ENCODE results near the gene COMMD2.

GRCh38 chr3:149752051-149752787 lies at the start of gene COMMD2:
- TF ChIP-seq, protein P1, sequence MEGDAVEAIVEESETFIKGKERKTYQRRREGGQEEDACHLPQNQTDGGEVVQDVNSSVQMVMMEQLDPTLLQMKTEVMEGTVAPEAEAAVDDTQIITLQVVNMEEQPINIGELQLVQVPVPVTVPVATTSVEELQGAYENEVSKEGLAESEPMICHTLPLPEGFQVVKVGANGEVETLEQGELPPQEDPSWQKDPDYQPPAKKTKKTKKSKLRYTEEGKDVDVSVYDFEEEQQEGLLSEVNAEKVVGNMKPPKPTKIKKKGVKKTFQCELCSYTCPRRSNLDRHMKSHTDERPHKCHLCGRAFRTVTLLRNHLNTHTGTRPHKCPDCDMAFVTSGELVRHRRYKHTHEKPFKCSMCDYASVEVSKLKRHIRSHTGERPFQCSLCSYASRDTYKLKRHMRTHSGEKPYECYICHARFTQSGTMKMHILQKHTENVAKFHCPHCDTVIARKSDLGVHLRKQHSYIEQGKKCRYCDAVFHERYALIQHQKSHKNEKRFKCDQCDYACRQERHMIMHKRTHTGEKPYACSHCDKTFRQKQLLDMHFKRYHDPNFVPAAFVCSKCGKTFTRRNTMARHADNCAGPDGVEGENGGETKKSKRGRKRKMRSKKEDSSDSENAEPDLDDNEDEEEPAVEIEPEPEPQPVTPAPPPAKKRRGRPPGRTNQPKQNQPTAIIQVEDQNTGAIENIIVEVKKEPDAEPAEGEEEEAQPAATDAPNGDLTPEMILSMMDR (IDR thresholded peaks at IDR 0.05) = no peak
- TF ChIP-seq ZNF423 (CRISPR knock-in tag; IDR thresholded peaks at IDR 0.05) (peak; percentile 83), ZNF416 (CRISPR knock-in tag; IDR thresholded peaks at IDR 0.05) (no peak), NFE2L1 (CRISPR knock-in tag; IDR thresholded peaks at IDR 0.05) (peak; percentile 34; the same call in 1 of the 2 replicates), ZNF121 (CRISPR knock-in tag; IDR thresholded peaks at IDR 0.05) (no peak), CREB1 (CRISPR knock-in tag; IDR thresholded peaks at IDR 0.05) (no peak), NFYB (CRISPR knock-in tag; conservative IDR thresholded peaks at IDR 0.05; ENCODE audit: low read depth) (no peak), CREM (CRISPR knock-in tag; IDR thresholded peaks at IDR 0.05) (peak; percentile 73)
- TF ChIP-seq, protein P2, sequence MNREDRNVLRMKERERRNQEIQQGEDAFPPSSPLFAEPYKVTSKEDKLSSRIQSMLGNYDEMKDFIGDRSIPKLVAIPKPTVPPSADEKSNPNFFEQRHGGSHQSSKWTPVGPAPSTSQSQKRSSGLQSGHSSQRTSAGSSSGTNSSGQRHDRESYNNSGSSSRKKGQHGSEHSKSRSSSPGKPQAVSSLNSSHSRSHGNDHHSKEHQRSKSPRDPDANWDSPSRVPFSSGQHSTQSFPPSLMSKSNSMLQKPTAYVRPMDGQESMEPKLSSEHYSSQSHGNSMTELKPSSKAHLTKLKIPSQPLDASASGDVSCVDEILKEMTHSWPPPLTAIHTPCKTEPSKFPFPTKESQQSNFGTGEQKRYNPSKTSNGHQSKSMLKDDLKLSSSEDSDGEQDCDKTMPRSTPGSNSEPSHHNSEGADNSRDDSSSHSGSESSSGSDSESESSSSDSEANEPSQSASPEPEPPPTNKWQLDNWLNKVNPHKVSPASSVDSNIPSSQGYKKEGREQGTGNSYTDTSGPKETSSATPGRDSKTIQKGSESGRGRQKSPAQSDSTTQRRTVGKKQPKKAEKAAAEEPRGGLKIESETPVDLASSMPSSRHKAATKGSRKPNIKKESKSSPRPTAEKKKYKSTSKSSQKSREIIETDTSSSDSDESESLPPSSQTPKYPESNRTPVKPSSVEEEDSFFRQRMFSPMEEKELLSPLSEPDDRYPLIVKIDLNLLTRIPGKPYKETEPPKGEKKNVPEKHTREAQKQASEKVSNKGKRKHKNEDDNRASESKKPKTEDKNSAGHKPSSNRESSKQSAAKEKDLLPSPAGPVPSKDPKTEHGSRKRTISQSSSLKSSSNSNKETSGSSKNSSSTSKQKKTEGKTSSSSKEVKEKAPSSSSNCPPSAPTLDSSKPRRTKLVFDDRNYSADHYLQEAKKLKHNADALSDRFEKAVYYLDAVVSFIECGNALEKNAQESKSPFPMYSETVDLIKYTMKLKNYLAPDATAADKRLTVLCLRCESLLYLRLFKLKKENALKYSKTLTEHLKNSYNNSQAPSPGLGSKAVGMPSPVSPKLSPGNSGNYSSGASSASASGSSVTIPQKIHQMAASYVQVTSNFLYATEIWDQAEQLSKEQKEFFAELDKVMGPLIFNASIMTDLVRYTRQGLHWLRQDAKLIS (CRISPR knock-in tag; IDR thresholded peaks at IDR 0.05; ENCODE audit: borderline replicate concordance) = no peak
- TF ChIP-seq, protein P3, sequence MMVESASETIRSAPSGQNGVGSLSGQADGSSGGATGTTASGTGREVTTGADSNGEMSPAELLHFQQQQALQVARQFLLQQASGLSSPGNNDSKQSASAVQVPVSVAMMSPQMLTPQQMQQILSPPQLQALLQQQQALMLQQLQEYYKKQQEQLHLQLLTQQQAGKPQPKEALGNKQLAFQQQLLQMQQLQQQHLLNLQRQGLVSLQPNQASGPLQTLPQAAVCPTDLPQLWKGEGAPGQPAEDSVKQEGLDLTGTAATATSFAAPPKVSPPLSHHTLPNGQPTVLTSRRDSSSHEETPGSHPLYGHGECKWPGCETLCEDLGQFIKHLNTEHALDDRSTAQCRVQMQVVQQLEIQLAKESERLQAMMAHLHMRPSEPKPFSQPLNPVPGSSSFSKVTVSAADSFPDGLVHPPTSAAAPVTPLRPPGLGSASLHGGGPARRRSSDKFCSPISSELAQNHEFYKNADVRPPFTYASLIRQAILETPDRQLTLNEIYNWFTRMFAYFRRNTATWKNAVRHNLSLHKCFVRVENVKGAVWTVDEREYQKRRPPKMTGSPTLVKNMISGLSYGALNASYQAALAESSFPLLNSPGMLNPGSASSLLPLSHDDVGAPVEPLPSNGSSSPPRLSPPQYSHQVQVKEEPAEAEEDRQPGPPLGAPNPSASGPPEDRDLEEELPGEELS (CRISPR knock-in tag; IDR thresholded peaks at IDR 0.05) = peak; percentile 56; the same call in 1 of the 2 replicates
- TF ChIP-seq, protein P4, sequence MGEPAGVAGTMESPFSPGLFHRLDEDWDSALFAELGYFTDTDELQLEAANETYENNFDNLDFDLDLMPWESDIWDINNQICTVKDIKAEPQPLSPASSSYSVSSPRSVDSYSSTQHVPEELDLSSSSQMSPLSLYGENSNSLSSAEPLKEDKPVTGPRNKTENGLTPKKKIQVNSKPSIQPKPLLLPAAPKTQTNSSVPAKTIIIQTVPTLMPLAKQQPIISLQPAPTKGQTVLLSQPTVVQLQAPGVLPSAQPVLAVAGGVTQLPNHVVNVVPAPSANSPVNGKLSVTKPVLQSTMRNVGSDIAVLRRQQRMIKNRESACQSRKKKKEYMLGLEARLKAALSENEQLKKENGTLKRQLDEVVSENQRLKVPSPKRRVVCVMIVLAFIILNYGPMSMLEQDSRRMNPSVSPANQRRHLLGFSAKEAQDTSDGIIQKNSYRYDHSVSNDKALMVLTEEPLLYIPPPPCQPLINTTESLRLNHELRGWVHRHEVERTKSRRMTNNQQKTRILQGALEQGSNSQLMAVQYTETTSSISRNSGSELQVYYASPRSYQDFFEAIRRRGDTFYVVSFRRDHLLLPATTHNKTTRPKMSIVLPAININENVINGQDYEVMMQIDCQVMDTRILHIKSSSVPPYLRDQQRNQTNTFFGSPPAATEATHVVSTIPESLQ (CRISPR knock-in tag; IDR thresholded peaks at IDR 0.05) = no peak
- TF ChIP-seq, protein P5, sequence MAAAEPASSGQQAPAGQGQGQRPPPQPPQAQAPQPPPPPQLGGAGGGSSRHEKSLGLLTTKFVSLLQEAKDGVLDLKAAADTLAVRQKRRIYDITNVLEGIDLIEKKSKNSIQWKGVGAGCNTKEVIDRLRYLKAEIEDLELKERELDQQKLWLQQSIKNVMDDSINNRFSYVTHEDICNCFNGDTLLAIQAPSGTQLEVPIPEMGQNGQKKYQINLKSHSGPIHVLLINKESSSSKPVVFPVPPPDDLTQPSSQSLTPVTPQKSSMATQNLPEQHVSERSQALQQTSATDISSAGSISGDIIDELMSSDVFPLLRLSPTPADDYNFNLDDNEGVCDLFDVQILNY (CRISPR knock-in tag; IDR thresholded peaks at IDR 0.05) = 0 out of 2 replicates have a peak, but pooled peaks have one; percentile 52
